Left renal cortex interstitium (tissue), 4 donors: ENCODE results near the gene ATXN3L. TPM values are rescaled to one million over a fixed set of nuclear protein-coding genes. Genes with fewer than 3 reads are reported as not detected.

ENCODE experiments used
- DNase-seq, 4 donors: peaks; one replicate each; pipeline ENCODE4 v3.0.0-alpha.2; 2013; ENCODE audit warnings: low read depth in 4 of 4, low spot score in 2 of 4, missing footprints in 1 of 4
- polyA plus RNA-seq, 4 donors: library from polyadenylated mRNA; unstranded; fragments of 120-200 nt; gene quantifications; one replicate each; pipeline ENCODE4 v1.2.1, GENCODE V29; 2013; ENCODE audit not compliant: insufficient read length in 4 of 4

ATXN3L gene
- polyA plus RNA-seq, 4 donors: 0.13 TPM; not detected in 3

- DNase-seq: no peak
Observed at GRCh38 chrX:13271511-13271910, 48.3 kb downstream of the ATXN3L start.

- DNase-seq: no peak
Observed at GRCh38 chrX:13270360-13270759, 49.5 kb downstream of the ATXN3L start.

GRCh38 chrX:13268874-13269273, 51.0 kb downstream of the ATXN3L start:
- no peak for DNase-seq

Other genes with a start within 250 kb of the ATXN3L start
- 10 to 100 TPM; 18.8 to 36.6 (median 22.0) TPM for gene EGFL6, start 249.5 kb upstream of the ATXN3L start, polyA plus RNA-seq